CD4-positive, alpha-beta T cell treated with Interferon gamma for 1 hour (primary cell): Measurements from ENCODE around the gene FTSJ1.
"Not testable (repeated sequence)": the region's sequence is repeated elsewhere in the genome, so short reads cannot be mapped to it uniquely, and the experiment has no call there.

Source experiments
- DNase-seq: peaks from one replicate; pipeline ENCODE4 v3.0.0-alpha.2; 2020

FTSJ1 gene, protein sequence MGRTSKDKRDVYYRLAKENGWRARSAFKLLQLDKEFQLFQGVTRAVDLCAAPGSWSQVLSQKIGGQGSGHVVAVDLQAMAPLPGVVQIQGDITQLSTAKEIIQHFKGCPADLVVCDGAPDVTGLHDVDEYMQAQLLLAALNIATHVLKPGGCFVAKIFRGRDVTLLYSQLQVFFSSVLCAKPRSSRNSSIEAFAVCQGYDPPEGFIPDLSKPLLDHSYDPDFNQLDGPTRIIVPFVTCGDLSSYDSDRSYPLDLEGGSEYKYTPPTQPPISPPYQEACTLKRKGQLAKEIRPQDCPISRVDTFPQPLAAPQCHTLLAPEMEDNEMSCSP

DNA sequence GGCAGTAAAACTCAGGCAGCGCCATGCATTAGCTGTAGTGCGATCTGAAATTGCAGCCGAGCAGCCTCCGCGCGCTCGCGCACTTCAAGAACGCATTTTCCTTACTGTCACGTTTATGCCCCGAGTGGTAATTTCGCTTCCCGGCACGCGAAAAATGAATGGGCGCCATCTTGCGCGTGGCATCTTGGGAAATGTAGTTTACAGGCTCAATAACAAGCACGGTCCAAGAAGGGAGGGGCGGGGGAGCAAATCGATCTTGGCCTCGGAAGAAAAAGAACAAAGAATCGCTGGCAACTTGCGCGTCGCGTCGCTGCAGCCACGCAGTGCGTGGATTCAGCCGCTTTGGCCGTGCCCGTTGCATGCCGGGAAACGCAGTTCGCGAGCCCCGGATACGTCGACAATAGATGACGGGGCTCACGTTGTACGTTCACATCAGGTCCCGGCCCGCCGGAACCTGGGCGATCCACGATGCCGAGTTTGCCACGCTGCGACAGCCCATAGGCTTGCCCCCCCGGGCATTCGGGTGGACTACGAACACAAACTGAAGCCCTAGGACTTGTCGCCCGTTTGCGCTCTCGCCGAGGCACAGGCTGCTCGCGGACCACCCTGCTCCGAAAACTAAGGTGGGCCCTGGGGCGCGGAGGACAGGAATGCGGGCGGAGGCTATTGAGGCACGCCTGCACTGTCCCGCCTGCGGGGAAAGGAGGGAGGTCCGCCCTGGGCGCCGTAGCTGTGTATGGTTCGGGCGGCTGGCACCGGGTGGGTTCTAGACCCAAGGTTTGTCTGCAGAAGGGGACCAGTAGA, at the start of gene FTSJ1:
Gene FTSJ1, plus strand, starts transcription at position 426 of the 804 bp plus-strand sequence. CDS start 1,849 bp downstream, outside the sequence.
- peak; percentile 94 for DNase-seq

DNA sequence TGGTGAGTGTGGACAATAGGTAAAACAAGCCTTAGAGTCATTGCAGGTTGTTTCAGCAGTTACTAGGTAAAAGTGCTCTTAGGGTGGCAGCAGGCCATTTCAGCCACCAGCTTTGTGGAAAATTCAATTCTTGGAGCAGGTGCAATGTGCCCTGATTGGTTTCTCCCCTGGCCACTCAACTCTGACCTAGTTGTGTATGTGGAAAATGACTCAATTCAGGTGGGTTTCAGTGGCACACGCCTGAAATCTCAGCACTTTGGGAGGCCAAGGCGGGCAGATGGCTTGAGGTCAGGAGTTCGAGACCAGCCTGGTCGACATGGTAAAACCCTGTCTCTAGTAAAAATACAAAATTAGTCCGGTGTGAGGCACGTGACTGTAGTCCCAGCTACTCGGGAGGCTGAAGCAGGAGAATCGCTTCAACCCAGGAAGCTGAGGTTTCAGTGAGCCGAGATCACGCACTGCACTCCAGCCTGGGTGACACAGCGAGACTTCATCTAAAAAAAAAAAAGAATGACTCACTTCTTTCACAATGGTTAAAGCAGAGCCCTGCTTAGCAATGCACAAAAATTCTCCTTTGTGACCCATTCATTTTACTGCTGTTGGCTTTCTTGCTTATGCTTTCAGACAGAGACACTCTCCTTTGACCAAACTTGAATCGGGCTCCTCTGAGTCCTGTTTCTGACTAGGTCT, 48.8 kb upstream of the FTSJ1 start:
- not testable (repeated sequence) for DNase-seq

DNA sequence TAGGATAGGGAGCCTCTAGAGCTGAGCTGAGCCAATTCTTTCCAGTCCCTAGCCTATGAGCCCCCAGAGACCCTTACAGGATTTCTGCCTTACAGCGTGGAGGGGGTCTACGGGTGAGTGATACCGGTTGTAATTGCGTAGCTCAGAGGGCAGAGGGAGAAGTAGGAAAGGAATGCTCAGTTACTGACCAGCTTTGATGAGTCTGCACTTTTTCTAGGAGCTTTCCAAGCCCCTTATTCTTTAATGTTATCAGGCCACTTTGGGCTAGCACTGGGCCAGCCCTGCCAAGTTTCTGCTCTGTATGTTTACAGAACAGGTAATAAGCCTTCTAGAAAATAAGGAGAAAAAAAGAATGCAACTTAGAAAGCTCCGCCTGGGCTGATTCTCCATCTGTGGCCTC, 46.4 kb upstream of the FTSJ1 start:
- not testable (repeated sequence) for DNase-seq

DNA sequence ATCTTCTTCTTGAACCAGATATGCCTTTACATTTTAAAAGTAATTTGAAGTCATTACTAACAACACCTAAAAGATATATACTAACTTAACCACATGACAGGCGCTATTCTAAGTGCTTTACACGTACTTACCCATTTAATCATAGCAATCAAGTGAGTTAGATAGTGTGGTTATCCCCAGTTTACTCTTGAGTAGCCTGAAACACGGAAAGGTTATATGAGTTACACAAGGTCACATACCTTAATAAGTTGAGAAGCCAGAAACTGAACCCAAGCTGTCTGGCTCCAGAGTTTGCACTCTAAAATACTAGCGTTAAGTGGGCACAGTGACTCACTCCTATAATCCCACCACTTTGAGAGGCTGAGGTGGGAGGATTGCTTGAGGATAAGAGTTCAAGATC, 45.8 kb upstream of the FTSJ1 start:
- not testable (repeated sequence) for DNase-seq

DNA sequence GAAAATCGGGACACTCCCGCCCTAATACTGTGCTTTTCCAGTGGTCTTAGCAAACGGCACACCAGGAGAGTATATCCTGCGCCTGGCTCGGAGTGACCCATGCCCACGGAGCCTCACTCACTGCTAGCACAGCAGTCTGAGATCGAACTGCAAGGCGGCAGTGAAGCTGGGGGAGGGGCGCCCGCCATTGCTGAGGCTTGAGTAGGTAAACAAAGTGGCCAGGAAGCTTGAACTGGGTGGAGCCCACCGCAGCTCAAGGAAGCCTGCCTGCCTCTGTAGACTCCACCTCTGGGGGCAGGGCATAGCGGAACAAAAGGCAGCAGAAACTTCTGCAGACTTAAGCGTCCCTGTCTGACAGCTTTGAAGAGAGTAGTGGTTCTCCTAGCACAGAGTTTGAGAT, 42.3 kb upstream of the FTSJ1 start:
- not testable (repeated sequence) for DNase-seq

DNA sequence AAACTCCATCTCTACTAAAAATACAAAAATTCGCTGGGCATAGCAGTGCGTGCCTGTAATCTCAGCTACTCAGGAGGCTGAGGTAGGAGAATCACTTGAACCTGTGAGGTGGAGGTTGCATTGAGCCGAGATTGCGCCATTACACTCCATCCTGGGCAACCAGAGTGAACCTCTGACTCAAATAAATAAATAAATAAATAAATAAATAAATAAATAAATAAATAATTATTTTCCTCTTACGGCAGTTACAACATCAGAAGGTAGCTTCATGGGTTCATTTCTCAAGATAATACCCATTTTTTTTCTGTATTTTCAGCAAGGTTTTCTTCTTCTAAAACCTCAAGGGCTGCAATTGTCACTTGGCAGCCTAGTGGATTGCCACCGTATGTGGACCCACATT, 28.8 kb upstream of the FTSJ1 start:
- DNase-seq: not testable (repeated sequence)

DNA sequence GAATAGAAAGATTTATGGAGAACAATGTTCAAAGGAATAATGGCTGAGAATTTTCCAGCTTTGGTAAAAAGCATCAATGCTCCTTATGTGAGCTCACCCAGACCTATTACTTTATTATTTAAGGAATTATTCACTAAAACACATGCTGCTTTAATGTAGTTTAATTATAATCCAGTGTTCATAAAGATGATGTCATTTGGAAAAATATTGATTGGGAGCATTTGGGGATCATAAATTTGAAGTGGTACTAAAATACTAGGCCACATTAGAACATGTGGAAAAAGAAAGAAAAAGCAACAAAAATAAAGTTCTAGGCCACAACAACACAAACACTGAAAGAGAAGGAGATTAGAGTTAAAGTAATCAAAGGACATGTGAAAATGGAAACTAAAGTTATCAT, 25.9 kb upstream of the FTSJ1 start:
- no peak for DNase-seq

DNA sequence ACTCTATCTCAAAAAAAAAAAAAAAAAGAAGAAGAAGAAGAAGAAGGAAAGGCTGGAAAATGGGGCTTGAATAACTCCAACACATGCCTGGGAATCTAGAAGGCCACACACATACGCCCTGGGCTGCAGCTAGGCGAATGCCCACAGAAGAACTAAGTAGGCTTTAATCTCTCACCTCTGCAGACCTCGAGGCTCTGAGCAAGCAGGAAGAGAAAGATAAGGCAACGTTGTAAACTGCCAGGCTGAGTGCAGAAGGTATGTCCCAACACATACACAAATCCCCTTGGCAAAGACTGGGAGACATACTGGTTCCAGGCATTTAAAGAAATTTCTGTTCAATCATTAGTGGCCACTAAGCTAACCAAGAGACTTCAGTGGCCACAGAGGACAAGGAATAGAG, 24.3 kb upstream of the FTSJ1 start:
- no peak for DNase-seq

DNA sequence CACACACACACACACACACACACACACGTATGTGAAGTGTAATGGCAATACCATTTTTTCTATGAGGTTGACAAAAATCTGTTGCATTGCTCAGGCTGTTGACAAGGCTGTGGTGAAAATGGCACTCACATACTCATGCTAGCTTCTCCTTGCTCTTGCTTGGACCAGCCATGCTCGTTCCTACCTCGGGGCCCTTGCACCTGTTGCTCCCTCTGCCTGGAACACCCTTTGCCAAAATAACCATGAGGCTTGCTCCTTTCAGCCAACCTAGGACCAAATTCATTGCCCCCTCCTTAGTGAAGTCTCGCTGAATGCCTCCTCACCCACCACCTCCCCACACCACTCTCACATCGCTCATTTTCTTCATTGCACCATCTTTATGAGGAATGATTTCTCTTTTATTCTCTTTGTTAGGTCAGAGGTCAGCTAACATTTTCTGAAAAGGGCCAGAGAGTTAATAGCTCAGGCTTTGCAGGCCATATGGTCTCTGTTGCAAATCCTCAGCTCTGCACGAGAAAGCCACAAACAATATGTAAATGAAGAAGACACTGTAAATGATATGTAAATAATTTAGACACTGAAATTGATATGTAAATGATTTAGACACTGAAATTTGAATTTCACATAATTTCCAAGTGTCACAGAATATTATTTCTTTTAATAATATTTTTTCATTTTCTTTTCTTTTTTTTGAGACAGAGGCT, 19.2 kb upstream of the FTSJ1 start:
- no peak for DNase-seq

DNA sequence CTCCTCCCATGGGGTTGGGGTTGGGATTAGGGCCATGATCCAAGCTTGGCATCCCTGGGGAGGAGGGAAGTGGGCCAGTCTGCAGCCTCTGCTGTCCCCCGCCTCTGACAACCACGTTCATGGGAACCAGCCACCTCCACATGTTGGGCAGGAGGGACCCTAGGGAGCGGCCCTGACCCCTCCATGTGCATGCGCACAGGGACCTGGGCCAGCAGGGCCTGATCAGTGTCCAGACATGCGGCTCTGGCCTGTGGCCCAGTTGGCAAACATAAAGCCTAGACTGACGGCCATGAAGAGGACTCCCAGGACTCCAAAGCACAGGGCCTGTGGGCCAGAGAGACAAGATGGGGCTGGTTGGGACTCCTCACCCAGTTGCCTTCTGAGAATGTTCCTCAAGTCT, 17.3 kb upstream of the FTSJ1 start:
- no peak for DNase-seq

DNA sequence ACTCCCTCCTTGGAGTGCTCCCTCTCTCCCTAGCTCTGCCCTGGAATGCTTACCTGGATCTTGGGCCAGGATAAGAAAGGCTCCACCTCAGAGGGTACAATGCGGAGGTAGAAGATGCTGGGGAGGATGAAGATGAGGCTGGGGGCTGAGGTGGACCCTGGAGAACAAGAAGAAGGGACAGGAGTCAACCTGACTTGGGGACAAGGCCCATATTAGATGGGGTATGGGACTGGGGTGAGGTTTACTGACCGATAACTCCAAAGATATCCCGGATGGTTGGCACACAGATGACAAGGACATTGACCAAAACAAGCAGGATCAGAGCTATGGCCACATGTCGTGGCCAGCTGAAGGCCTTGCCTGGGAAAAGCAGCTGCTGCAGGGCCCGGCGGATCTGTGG, 16.5 kb upstream of the FTSJ1 start:
- DNase-seq: no peak

DNA sequence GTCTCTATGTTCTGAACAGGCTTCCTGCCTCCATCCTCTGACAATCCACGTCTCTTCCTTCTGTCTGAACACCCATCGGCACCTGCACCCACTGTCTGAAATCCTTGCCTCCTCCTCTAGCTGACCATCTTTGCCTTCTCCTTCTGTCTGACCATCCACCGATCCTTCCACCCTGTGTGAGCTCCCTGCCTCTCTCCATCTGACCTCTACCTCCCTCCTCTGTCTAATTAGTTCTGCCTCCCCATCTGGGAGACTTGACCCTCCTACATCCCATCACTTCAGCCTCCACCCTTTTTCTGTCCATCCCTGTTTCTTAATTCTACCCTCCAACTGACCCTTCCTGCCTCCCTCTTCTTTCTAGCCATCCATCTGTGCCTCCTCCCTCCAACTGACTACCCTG, 16.0 kb upstream of the FTSJ1 start:
- no peak for DNase-seq

DNA sequence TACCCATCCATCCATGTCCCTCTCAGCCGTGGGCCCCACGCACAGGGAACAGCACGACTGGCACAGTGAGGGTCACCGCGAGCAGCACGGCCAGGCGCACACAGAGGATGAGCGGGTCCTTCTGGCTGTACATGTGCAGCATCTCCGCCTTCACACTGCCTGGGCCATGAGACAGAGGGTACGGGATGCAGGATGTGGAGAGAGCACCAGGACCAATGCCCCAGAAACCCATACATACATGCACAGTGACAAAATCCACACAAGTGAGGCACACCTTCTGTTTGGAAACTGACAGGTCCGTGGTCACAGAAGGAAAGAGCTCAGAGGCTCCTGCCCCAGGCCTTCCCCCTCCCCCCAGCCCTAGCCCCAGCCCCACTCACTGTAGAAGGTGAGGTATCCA, 15.4 kb upstream of the FTSJ1 start:
- no peak for DNase-seq

DNA sequence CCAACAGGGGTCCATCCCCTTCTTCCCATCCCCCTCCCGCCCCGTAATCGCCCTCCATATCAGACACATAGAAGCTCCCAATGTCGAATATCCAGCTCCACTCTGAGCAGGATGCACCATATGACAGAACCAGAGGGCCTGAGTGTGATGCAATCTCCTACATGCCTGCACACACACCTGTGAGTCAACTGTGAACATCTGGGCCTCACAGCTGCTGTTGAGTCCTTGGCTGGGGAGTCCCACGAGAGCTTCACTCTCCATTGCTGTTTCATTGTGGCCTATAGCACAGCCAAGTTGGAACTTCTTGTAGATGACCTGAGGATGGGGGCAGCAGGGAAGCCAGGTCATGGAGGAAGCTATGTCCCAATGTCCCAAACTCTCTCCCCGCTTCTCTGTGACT, 14.2 kb upstream of the FTSJ1 start:
- no peak for DNase-seq

DNA sequence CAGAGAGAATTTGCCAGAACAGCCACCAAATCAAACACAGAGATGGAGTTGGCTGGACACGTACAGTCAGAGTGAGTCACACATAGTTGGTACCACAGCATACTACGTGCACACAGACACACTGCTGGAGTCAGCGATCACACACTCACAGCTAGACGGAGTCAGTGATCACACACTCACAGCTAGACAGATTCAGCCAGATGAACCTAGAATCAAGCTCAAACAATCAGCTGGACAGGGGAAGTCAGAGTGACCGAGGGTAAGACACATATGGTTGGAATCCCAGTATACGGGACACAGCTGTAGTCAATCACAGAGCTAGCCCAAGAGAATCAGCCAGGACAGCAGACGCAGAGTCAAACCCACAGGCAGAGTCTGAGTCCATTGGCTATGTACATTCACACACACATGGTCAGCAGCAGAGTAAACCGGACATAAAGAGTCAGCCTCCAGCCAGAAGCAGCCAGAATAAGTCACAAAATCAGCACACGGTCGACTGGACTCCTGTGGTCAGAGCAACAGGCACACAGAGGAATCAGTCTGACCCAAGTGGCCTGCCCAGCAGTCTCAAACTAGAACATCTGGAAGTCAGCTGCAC, 10.6 kb upstream of the FTSJ1 start:
- DNase-seq: no peak

DNA sequence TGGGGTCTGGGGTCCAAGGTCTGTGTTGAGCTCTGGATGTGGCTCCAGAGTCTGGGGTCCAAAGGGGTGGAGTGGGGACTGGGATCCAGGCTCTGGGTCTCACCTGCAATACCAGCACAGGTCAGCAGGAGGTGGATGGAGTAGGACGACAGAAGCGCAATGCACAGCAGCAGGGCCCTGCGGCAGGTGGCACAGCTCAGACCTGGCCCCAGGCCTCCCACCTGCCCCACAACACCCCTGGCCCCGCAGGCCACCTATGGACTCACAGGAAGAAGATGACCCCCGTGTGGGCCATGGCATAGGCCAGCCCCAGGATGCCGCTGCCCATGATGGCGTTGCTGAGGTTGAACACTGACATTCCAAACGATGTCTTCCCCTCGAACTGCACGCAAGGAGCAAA, 9.3 kb upstream of the FTSJ1 start:
- DNase-seq: no peak

DNA sequence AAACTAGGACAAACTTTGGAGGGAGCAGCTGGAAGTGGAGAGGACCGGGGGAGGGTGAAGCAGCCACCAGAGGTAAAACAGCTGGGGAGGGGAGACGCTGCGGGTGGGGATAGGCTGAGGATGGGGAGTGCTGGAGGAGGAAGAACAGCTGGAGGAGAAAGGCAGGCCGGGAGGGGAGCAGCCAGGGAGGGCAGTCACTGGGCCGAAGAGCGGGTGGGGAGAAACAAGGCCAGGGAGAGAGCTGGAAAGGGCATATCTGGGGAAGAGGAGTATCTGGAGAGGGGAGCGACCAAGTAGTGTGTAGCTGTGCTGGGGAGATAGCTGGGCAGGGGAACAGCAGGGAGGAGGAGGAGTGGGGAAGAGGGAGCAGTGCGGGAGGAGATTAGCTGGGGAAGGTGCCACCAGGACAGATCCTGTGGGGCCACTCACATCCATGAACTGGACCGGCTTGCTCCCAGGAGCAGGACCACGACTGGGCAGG, 8.7 kb upstream of the FTSJ1 start:
- no peak for DNase-seq

DNA sequence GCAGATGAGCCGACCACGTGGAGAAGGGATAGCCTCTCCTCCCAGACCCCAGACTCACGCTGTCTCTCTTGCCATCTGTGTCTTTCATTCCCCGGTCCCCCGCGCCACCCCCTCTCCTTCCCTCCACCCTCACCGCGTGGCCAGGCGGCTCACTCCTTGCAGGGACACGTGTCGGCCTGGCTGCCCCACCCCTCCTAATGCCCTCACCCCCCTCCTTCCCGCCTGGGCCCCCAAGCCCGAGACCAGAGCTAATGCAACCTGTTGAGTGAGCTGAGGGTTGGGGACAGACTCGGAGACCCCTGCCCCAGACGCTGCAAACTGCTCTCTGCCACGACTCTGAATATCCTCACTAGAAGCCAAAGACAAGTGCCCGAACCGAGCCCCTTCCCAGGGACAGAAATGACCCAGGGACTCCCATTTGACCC, 7.7 kb upstream of the FTSJ1 start:
- DNase-seq: peak; percentile 11

DNA sequence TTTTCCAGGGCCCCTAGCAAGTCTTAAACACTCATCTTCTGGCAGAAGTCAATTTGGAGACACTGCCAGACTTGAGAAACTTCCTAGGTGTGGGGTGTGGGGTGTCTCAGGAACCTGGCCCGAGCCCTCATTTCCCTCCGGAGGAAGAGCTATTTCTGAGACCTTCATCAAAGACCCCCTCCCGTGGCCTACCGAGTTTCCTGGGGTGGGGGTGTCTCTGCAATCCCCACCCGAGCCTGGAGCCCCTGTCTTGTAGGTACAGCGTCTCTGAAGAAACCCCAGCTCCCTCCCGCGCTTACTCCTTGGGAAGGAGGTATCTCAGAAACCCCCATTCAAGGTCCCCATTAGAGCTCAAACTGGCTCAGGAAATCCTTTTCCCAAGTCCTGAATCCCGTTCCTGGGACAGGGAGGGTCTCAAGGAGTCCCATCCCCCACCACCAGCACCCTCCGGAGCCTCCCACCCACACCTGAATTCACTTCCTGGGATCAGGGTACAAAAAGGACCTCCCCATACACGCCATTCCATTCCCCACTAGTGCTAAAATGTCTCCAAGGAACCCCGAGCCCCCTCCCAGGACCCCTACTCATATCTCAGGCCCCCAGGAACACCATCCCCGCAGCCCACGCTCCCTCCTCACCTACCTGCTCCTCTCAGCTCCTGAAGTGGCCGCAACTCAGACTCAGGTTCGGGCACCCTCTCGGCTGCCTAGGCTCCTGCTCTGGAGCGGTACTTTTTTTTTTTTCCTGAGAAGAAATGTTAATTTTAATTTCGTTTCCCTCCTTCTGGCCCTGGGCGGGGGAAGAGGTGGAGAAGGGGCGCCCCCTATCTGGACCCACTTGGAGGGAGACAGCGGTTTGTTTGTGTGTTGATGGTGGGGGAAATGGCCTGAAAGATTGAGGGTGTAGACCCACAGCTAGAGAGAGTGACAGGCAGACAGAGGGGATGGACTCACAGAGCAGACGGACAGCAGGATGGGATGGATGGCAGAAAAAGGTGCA, 7.0 kb upstream of the FTSJ1 start:
- DNase-seq: peak; percentile 28

DNA sequence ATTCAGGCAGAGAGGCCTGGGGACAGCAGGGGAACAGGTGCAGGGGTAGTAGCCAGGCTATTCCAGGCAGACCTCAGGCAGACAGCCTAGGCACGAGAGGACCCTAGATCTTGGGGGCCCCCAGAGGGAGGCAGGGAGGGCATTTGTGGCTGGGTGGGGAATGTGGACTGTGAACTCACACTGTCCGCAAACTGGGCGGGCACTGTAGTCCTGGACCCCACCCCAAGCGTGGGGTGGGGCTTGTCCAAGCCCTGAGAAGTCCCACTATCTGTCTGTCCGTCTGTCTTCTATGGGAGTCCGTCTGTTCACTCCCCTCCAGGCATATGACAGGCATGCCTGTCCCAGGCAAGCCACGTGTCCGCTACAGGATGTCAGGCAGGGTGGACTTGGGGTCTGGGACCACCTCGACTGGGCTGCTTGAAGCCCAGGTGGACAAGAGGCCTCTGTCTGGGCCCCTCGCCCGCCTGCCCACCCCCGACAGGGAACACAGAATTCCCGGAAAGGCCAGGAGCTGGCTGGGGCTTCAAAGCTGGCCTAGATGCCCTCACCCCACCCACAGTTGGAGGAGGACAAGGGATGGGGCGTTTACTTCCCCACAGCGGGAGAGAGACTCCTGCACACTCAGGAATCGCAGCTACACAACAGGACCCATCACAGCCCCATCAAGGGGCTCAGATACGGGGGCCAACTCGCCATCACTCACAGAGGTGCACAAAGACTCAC, 5.7 kb upstream of the FTSJ1 start, which contains the start of gene SLC38A5:
Gene SLC38A5, minus strand, starts transcription at position 151 of the 723 bp plus-strand sequence. CDS start 2,336 bp downstream, outside the sequence.
- DNase-seq: no peak

DNA sequence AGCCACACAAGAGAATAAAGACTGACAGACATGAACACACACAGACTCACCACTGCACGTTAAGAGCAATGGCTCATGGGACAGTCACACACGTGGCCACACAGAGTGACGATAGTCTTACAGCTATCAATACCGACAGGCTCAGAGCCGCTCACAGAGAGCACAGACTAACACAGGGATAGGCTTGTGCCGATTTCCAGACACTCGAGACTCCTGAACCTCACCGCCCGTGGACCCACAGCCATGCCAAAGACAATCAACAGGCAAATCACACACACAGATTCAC, 5.2 kb upstream of the FTSJ1 start:
- DNase-seq: no peak
